Cardiac fibroblast (primary cell): ENCODE data around the gene MAMLD1.

Experiments
- DNase-seq, 2 donors: peaks; one replicate each; pipeline versions ENCODE4 v3.0.0 to v3.0.0-alpha.2; 2010; ENCODE audit warnings: low read depth in 2 of 2
- H3K4me3 ChIP-seq, 2 donors: replicated peaks in 1 of 2; 1 replicate in 1 of 2; 2 replicates in 1 of 2; pipeline ENCODE4 v1.5.1; 2011; ENCODE audit warnings: low read depth in 2 of 2, low read length in 2 of 2, mild to moderate bottlenecking in 2 of 2, moderate library complexity in 1 of 2
- CTCF ChIP-seq: IDR thresholded peaks from one replicate; pipeline ENCODE4 v1.5.1; 2011; ENCODE audit warnings: low read depth, mild to moderate bottlenecking, low read length, inconsistent platforms

Gene MAMLD1

DNA sequence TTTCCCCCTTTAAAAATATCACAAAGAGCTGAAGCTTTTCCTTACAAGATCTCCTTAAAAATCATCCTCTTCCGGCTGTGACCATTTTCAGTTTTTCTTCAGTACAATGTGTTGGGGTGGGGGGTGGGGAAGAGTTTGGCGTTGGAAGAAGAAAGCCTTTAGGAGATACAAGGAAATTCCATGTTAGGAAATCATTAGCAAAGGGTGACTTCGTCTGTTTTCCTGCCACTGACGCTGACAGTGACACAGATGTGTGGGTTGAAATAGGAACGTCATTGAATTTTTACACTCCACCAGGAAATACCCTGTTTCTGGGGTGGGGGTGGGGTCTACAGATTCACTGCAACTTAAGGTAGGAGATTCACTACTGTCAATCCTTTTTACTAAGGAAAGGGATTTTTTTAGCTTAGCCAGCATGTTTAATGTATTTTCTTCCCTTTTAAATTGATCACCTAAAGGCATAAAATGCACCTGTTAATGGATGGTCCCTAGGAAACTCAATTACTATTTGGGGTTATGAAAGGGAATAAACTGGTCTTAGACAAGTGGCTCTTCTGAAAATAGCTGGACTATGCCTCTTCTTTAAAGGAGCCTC lies 3.9 kb downstream of the MAMLD1 start:
- H3K4me3 ChIP-seq = peak overlapping the region; percentile 55 to 62
- TF ChIP-seq CTCF = no peak
- peak; percentile 57 to 66 for DNase-seq

GRCh38 chrX:150370589-150371312 lies 7.6 kb downstream of the MAMLD1 start:
- no peak overlapping the region for H3K4me3 ChIP-seq
- no peak for TF ChIP-seq CTCF
- no peak for DNase-seq

GRCh38 chrX:150371877-150372276 lies 8.8 kb downstream of the MAMLD1 start:
- no peak for TF ChIP-seq CTCF
- no peak overlapping the region for H3K4me3 ChIP-seq
- DNase-seq = no peak

- TF ChIP-seq CTCF = no peak
- no peak for DNase-seq
- no peak overlapping the region for H3K4me3 ChIP-seq
Observed at GRCh38 chrX:150372280-150372679, 9.2 kb downstream of the MAMLD1 start.

DNA sequence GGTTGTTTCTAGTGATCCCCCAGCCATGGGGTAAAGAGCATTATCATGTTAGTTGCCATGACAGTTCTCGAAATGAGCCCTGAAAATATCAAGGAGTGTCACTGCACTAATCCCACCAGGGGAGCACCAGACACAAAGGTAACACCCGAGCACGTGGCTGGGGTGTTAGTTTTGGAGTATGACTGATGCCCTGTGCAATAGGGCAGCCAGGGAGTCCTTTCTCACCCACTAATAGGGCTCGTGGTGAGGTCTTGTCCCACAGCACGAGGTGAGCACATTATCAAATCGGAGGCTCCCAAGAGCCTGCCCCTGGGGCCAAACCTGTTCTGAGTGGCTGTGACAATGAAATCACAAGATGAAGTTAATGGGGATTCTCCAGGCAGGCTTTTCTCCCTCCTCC lies 9.6 kb downstream of the MAMLD1 start:
- no peak overlapping the region for H3K4me3 ChIP-seq
- no peak for DNase-seq

GRCh38 chrX:150375243-150375770 lies 12.2 kb downstream of the MAMLD1 start:
- no peak for TF ChIP-seq CTCF
- no peak for DNase-seq
- H3K4me3 ChIP-seq = no peak overlapping the region

More for the DNA sequence above, 9.6 kb downstream of the MAMLD1 start:
- TF ChIP-seq CTCF = no peak
